RKO (cell line): Measurements from ENCODE around the gene WFIKKN1.

Experiments used
- DNase-seq: peaks from one replicate; pipeline ENCODE4 v3.0.0-alpha.2; 2016; ENCODE audit warnings: low spot score

Gene WFIKKN1

GRCh38 chr16:657487-657886 lies 26.7 kb downstream of the WFIKKN1 start:
- no peak for DNase-seq

GRCh38 chr16:658679-659571 lies 28.1 kb downstream of the WFIKKN1 start:
- DNase-seq: no peak

GRCh38 chr16:659618-660017 lies 28.8 kb downstream of the WFIKKN1 start:
- DNase-seq: no peak

- DNase-seq: no peak
Observed at GRCh38 chr16:660132-660458, 29.3 kb downstream of the WFIKKN1 start.

- DNase-seq: peak; percentile 90
Observed at GRCh38 chr16:660459-661183, 29.8 kb downstream of the WFIKKN1 start.

GRCh38 chr16:661184-661821 lies 30.5 kb downstream of the WFIKKN1 start:
- no peak for DNase-seq

DNA sequence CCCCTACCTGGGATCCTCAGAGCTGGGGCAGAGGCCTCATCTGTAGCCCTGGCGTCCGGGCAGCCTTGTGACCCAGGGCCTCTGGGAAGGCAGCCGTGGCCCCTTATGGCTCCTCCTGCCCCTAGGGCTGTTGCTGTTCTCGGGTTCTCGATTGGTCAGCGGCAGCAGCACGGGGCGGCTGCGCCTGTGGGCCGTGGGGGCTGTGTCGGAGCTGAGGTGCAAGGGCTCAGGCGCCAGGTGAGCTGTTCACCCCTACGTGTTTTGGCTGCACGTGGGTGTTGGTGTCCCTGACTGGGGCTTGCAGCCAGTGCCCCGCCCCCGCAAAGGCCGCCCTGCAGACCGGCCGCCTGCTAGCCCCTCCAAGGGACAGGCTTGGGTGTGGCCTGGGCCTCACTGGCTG lies 31.3 kb downstream of the WFIKKN1 start:
- DNase-seq: no peak

DNA sequence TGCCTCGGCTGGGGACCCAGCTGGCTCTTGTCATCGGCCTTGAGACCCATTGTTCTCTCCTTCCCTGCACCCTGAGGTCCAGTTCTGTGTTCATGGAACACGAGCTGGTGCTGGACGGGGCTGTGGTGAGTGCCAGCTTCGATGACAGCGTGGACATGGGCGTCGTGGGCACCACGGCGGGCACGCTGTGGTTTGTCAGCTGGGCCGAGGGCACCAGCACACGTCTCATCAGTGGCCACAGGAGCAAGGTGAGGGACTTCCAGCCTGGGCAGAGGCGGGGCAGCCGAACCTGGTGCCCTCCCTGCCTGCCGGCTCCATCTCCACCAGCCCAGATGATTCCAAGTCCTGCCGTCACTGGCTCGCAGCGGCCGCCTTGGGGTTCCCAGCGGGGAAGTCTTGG lies 31.8 kb downstream of the WFIKKN1 start:
- no peak for DNase-seq

DNA sequence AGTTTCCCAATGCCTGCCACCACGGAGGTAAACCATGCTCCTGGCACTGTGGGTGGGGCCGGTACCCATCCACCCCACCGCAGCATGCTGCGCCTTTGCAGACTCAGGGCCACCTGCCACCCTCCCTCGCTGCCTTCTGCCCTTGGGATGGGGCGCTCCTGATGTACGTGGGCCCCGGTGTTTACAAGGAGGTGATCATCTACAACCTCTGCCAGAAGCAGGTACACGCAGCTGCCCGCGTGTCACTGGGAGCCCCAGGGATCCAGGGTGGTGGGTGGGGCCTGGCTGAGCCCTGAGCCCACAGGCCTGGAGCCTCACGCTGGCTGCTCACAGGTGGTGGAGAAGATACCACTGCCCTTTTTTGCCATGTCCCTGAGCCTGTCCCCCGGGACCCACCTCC lies 35.8 kb downstream of the WFIKKN1 start:
- DNase-seq: no peak

- no peak for DNase-seq
Observed at GRCh38 chr16:667113-667779, 36.5 kb downstream of the WFIKKN1 start.

DNA sequence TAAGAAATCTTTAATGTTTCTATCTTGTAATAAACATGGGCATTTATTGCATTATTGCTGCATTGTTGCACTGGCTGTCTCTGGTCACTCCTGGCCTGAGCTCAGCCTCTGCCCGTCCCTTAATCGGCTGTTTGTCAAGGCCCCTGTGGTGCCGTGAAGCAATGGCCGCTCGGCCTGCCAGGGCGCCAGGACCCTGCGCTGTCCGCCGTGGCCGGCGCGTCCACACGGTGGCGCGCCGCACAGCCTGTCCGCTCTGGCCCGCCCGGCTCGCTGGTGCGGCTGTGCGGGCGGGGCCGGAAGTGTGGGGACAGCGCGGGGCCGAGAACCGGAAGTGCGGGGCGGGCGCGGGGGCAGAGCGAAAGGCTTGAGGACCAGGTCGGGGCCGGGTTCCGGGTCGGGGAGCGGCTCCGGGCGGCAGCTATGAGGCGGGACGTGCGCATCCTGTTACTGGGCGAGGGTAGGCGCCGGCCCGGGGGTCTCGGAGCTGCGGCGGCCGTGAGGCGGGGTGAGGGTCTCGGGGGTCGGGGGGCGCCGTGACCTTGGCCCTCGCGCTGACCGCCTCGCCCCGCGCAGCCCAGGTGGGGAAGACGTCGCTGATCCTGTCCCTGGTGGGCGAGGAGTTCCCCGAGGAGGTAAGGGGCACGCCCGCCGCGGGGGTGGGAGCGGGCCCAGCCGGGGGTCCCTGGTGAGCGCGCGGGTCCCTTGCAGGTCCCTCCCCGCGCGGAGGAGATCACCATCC lies 37.2 kb downstream of the WFIKKN1 start, which contains the start of gene RHOT2:
Gene RHOT2 (plus strand): TSS at position 353 of the 739 bp plus-strand sequence. CDS start 68 bp downstream, at position 421.
- DNase-seq: peak; percentile 91

- DNase-seq: peak; percentile 7
Observed at GRCh38 chr16:668519-669171, 37.9 kb downstream of the WFIKKN1 start.

GRCh38 chr16:669666-670065 lies 38.9 kb downstream of the WFIKKN1 start:
- DNase-seq: no peak

DNA sequence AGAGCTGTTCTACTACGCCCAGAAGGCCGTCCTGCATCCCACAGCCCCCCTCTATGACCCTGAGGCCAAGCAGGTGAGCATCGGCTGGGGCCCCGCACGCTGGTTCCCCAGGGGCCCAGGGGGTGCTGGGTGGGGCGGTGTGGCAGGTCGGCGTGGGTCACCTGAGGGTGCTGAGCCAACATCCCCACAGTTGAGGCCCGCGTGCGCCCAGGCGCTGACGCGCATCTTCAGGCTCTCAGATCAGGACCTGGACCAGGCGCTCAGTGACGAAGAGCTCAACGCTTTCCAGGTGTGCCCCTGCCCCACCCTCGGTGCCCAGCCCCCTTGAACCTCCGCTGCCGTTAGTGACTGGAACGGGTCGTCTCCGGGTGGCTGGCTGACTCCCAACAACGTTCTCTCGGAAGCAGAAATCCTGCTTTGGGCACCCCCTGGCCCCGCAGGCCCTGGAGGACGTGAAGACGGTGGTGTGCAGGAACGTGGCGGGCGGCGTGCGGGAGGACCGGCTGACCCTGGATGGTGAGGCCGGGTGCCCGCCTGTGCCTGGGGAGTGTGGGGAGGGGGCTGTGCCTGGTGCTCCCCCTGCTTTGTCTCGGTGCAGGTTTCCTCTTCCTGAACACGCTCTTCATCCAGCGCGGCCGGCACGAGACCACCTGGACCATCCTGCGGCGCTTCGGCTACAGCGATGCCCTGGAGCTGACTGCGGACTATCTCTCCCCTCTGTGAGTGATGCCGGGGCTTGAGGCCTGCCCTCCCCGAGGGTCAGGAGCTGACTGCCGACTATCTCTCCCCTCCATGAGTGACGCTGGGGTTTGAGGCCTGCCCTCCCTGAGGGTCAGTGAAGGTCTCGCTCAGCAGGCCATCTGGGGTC lies 39.9 kb downstream of the WFIKKN1 start:
- DNase-seq: no peak

DNA sequence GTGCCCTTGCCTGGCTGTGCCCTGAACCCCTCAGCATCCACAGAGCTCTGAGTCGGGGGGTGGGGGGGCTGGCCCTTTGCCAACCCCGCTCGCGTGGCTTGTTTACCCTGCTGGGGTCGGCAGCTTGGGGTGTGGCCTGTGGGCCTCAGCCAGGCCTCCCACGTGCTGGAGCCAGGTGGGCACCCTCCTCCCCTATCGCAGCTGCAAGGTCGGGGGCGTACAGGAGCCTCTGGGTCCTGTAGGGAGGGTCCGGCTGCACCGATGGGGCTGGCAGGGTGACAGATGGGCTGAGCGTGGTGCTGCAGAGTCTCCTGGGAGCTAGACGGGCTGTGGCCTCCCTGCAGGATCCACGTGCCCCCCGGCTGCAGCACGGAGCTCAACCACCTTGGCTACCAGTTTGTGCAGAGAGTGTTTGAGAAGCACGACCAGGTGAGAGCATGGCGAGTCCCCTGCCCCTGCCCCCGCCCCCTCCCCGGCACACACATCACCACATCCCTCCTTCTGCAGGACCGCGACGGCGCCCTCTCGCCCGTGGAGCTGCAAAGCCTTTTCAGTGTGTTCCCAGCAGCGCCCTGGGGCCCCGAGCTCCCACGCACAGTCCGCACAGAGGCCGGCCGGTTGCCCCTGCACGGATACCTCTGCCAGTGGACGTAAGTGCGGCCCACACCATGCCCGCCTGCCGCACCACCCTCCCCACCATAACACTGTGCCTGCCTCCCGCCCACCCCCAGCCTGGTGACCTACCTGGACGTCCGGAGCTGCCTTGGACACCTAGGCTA lies 40.8 kb downstream of the WFIKKN1 start:
- no peak for DNase-seq

DNA sequence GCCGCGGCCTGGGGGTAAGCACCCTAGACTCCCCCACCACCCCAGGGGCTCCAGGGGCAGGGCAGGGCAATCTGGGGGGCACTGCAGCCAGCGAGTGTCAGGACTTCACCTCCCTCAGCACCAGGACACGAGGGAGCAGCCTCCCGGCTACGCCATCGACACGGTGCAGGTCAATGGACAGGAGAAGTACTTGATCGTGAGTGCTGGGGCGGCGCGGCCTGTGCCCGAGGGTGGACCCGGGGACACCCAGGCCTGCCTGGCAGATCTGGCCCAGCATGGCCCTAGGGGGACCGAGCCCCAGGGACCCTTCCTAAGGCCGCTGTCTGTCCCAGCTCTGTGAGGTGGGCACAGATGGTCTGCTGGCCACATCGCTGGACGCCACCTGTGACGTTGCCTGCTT lies 41.6 kb downstream of the WFIKKN1 start:
- no peak for DNase-seq

- no peak for DNase-seq
Observed at GRCh38 chr16:672851-673250, 42.1 kb downstream of the WFIKKN1 start.

- no peak for DNase-seq
Observed at GRCh38 chr16:673399-673991, 42.7 kb downstream of the WFIKKN1 start.
